Measurements from ENCODE around the gene RDM1. TPM values are rescaled to one million over a fixed set of nuclear protein-coding genes. Genes with fewer than 3 reads are reported as not detected.

The RDM1 gene
- polyA plus RNA-seq, 1 of the 3 experiments (the other 2 are of a cell fraction) = 1.8 TPM

DNA sequence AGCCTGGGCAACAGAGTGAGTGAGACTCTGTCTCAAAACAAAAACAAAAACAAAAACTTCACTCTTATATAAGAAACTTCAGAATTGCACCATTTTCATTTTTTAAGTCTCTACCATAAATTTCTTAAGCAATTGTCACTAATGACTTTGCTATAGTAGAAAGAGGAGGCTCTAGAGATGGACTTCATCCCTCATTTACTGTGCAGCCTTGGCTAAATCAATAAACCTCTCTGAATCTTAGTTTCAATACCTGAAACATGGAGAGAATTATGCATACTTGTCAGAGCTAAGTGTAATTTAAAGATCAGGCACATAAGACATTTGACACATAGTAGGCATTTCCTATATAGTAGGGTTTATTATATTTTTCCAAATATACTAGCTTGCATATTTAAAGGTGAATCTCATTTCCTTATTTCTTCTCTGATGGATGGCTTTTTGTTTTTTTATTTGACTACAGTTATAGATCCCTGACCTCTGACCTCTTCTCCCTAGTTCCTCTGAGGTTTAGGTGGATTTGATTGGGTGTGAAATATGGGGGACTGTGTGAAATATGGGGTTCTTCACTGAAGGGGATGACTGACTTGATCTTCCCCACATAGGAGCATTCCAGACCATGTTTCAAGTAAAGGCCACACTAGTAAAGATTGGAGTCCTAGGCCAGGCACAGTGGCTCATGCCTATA is 53.1 kb downstream of the RDM1 start:
- no peaks in the 10 kb centered on the region for H3K4me1 ChIP-seq (ENCODE audit: control insufficient read depth in 1 of 2, insufficient read depth in 2 of 2, low read depth in 1 of 2, low read length in 1 of 2)
- no peak overlapping the region for H3K4me2 ChIP-seq
- no peaks in the 10 kb centered on the region for H3K36me3 ChIP-seq (replicated peaks in 1 of 2; ENCODE audit: control insufficient read depth in 1 of 2, insufficient read depth in 2 of 2, low read length in 1 of 2)
- no peak overlapping the region for H3K27ac ChIP-seq (ENCODE audit: low read depth in 2 of 2, low read length in 1 of 2)
- no peaks in the 10 kb centered on the region for H4K20me1 ChIP-seq (ENCODE audit: insufficient read depth)
- no peaks in the 10 kb centered on the region for H3K27me3 ChIP-seq (ENCODE audit: insufficient read depth)
- no peaks in the 10 kb centered on the region for H3K9me3 ChIP-seq
- no peaks in the 10 kb centered on the region for H3K9me2 ChIP-seq
- TF ChIP-seq TAF1 (IDR thresholded peaks at IDR 0.05; ENCODE audit: borderline replicate concordance, low read depth, low read length) = no peak
- TF ChIP-seq NRF1 (IDR thresholded peaks at IDR 0.05; ENCODE audit: low read depth, low read length) = no peak
- no peak for TF ChIP-seq TCF12 (IDR thresholded peaks at IDR 0.05)
- no peak for TF ChIP-seq YY1 (IDR thresholded peaks at IDR 0.05; ENCODE audit: low read depth)
- TF ChIP-seq, protein P1, sequence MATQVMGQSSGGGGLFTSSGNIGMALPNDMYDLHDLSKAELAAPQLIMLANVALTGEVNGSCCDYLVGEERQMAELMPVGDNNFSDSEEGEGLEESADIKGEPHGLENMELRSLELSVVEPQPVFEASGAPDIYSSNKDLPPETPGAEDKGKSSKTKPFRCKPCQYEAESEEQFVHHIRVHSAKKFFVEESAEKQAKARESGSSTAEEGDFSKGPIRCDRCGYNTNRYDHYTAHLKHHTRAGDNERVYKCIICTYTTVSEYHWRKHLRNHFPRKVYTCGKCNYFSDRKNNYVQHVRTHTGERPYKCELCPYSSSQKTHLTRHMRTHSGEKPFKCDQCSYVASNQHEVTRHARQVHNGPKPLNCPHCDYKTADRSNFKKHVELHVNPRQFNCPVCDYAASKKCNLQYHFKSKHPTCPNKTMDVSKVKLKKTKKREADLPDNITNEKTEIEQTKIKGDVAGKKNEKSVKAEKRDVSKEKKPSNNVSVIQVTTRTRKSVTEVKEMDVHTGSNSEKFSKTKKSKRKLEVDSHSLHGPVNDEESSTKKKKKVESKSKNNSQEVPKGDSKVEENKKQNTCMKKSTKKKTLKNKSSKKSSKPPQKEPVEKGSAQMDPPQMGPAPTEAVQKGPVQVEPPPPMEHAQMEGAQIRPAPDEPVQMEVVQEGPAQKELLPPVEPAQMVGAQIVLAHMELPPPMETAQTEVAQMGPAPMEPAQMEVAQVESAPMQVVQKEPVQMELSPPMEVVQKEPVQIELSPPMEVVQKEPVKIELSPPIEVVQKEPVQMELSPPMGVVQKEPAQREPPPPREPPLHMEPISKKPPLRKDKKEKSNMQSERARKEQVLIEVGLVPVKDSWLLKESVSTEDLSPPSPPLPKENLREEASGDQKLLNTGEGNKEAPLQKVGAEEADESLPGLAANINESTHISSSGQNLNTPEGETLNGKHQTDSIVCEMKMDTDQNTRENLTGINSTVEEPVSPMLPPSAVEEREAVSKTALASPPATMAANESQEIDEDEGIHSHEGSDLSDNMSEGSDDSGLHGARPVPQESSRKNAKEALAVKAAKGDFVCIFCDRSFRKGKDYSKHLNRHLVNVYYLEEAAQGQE (IDR thresholded peaks at IDR 0.05; ENCODE audit: low read depth, low read length) = no peak
- TF ChIP-seq CTCF (IDR thresholded peaks at IDR 0.05) = no peak
- TF ChIP-seq, protein P2, sequence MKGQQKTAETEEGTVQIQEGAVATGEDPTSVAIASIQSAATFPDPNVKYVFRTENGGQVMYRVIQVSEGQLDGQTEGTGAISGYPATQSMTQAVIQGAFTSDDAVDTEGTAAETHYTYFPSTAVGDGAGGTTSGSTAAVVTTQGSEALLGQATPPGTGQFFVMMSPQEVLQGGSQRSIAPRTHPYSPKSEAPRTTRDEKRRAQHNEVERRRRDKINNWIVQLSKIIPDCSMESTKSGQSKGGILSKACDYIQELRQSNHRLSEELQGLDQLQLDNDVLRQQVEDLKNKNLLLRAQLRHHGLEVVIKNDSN (IDR thresholded peaks at IDR 0.05; ENCODE audit: borderline replicate concordance, low read depth) = no peak
- no peak for TF ChIP-seq RXRA (IDR thresholded peaks at IDR 0.05; ENCODE audit: borderline replicate concordance, low read depth)
- TF ChIP-seq, protein P3, sequence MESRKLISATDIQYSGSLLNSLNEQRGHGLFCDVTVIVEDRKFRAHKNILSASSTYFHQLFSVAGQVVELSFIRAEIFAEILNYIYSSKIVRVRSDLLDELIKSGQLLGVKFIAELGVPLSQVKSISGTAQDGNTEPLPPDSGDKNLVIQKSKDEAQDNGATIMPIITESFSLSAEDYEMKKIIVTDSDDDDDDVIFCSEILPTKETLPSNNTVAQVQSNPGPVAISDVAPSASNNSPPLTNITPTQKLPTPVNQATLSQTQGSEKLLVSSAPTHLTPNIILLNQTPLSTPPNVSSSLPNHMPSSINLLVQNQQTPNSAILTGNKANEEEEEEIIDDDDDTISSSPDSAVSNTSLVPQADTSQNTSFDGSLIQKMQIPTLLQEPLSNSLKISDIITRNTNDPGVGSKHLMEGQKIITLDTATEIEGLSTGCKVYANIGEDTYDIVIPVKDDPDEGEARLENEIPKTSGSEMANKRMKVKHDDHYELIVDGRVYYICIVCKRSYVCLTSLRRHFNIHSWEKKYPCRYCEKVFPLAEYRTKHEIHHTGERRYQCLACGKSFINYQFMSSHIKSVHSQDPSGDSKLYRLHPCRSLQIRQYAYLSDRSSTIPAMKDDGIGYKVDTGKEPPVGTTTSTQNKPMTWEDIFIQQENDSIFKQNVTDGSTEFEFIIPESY (IDR thresholded peaks at IDR 0.05; ENCODE audit: borderline replicate concordance, low read depth) = no peak
- no peak for TF ChIP-seq FOXM1 (IDR thresholded peaks at IDR 0.05; ENCODE audit: low read depth)
- no peak for TF ChIP-seq MXI1 (IDR thresholded peaks at IDR 0.05; ENCODE audit: low read depth, low read length)
- TF ChIP-seq, protein P4, sequence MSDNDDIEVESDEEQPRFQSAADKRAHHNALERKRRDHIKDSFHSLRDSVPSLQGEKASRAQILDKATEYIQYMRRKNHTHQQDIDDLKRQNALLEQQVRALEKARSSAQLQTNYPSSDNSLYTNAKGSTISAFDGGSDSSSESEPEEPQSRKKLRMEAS (IDR thresholded peaks at IDR 0.05; ENCODE audit: low read depth) = no peak
- TF ChIP-seq RFX5 (IDR thresholded peaks at IDR 0.05; ENCODE audit: low read length) = no peak
- TF ChIP-seq, protein P5, sequence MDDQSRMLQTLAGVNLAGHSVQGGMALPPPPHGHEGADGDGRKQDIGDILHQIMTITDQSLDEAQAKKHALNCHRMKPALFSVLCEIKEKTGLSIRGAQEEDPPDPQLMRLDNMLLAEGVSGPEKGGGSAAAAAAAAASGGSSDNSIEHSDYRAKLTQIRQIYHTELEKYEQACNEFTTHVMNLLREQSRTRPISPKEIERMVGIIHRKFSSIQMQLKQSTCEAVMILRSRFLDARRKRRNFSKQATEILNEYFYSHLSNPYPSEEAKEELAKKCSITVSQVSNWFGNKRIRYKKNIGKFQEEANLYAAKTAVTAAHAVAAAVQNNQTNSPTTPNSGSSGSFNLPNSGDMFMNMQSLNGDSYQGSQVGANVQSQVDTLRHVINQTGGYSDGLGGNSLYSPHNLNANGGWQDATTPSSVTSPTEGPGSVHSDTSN (IDR thresholded peaks at IDR 0.05) = no peak
- TF ChIP-seq USF2 (IDR thresholded peaks at IDR 0.05; ENCODE audit: borderline replicate concordance, low read depth, low read length) = no peak
- no peak for TF ChIP-seq GATA2 (CRISPR knock-in tag; IDR thresholded peaks at IDR 0.05)
- TF ChIP-seq ELF1 (IDR thresholded peaks at IDR 0.05) = no peak
- TF ChIP-seq RAD21 (IDR thresholded peaks at IDR 0.05; ENCODE audit: low read length) = no peak
- TF ChIP-seq EZH2phosphoT487 (IDR thresholded peaks at IDR 0.05; ENCODE audit: borderline replicate concordance, low read depth) = no peak
- no peak for TF ChIP-seq CHD2 (IDR thresholded peaks at IDR 0.05; ENCODE audit: low read length, partially characterized antibody)
- POLR2A ChIA-PET = no interaction called here
- H2AFZ ChIP-seq (ENCODE audit: low read depth) = no peak overlapping the region
- CTCF ChIA-PET = no interaction called here
- no peak overlapping the region for H3K9ac ChIP-seq
- H3F3A ChIP-seq (replicated peaks; ENCODE audit: insufficient read depth) = no peaks in the 10 kb centered on the region
- no peak overlapping the region for H3K4me3 ChIP-seq (ENCODE audit: low read depth in 2 of 2, low read length in 1 of 2)
- H3K79me2 ChIP-seq (ENCODE audit: insufficient read depth) = no peaks in the 10 kb centered on the region
- no peak for DNase-seq
